A375 (cell line): ENCODE results near the gene KLHL15. TPM values are rescaled to one million over a fixed set of nuclear protein-coding genes. Genes with fewer than 3 reads are reported as not detected.

Source experiments
- total RNA-seq: library from RNA; depleted of rRNA; stranded (reverse); fragments of >200 nt; shearing (Covaris generic); gene quantifications from 2 replicates; pipeline ENCODE4 v1.2.3, GENCODE V29; 2014; rRNA removed

The KLHL15 gene
- 14.1 and 16.2 TPM in 2 replicates for total RNA-seq

GRCh38 chrX:24027086-24027485, at the start of gene KLHL15:
KLHL15 (minus strand) TSS chrX:24027186; CDS start chrX:24006693, 20,493 bp downstream.

GRCh38 chrX:24054182-24055042, 27.4 kb upstream of the KLHL15 start, which contains the start of gene EIF2S3:
EIF2S3 (plus strand) TSS chrX:24054956; CDS start chrX:24054969, 13 bp downstream.

Other genes with a start within 250 kb of the KLHL15 start
- 343 and 418 TPM in 2 replicates for gene SAT1, start 244.0 kb downstream of the KLHL15 start, total RNA-seq
- gene APOO, start 119.2 kb downstream of the KLHL15 start, total RNA-seq: 25.0 and 33.6 TPM in 2 replicates
- not detected in 2 replicates for gene CXorf58, start 119.2 kb downstream of the KLHL15 start, total RNA-seq
- gene EIF2S3, start 27.8 kb upstream of the KLHL15 start, total RNA-seq: 284 and 298 TPM in 2 replicates
- gene ZFX, start 122.5 kb upstream of the KLHL15 start, total RNA-seq: 24.4 and 28.5 TPM in 2 replicates